Jurkat, Clone E6-1 (cell line): ENCODE data around the gene PSMA6.
"Not testable (repeated sequence)": the region's sequence is repeated elsewhere in the genome, so short reads cannot be mapped to it uniquely, and the experiment has no call there.

ENCODE experiments used
- DNase-seq: peaks from one replicate; pipeline ENCODE4 v3.0.0-alpha.2; 2011; ENCODE audit warnings: low read depth, low spot score
- H3K4me3 ChIP-seq: 2 replicates; pipeline ENCODE4 v1.5.1; 2011; ENCODE audit warnings: mild to moderate bottlenecking, low read length, control low read depth, moderate library complexity

PSMA6 gene

GRCh38 chr14:35355981-35356841 is 64.0 kb downstream of the PSMA6 start:
- no peak for DNase-seq

DNA sequence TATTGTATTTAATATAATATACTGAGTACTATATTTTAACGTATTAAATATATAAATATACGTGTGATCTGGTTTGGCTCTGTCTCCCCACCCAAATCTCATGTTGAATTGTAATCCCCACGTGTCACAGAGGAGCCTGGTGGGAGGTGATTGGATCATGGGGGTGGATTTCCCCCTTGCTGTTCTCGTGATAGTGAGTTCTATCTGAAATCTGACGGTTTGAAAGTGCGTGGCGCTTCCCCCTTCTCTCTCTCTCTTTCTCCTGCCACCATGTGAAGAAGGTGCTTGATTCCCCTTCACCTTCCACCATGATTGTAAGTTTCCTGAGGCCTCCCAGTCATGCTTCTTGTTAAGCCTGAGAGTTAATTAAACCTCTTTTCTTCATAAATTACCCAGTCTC is 67.5 kb downstream of the PSMA6 start:
- not testable (repeated sequence) for DNase-seq, H3K4me3 ChIP-seq

More at GRCh38 chr14:35355981-35356841, 64.0 kb downstream of the PSMA6 start:
- H3K4me3 ChIP-seq = no peak overlapping the region

GRCh38 chr14:35361141-35361480 is 68.9 kb downstream of the PSMA6 start:
- no peak overlapping the region for H3K4me3 ChIP-seq
- DNase-seq = no peak

DNA sequence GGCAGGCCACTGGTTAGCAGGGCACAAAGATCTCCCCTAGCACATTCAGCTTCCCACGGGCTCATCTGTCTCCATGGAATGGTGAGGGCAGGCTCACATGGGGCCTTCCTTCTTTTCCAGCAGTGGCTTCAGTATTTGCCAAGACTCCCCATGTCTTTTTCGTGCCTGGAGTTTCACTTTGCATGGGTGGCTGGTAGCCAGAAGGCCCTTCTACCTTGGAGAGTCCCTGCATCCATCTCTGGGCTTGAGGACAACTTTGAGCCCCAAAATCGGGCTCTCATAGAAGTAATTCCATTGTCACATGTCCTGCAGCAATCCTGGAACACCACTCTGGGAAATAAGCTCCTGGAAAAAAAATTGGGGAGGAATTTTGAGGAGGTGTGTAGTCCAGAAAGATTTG is 70.3 kb downstream of the PSMA6 start:
- no peak overlapping the region for H3K4me3 ChIP-seq
- no peak for DNase-seq

GRCh38 chr14:35362911-35363374 is 70.8 kb downstream of the PSMA6 start:
- no peak for DNase-seq
- H3K4me3 ChIP-seq = no peak overlapping the region

GRCh38 chr14:35365130-35366055 is 73.2 kb downstream of the PSMA6 start:
- DNase-seq = no peak
- H3K4me3 ChIP-seq = no peak overlapping the region

DNA sequence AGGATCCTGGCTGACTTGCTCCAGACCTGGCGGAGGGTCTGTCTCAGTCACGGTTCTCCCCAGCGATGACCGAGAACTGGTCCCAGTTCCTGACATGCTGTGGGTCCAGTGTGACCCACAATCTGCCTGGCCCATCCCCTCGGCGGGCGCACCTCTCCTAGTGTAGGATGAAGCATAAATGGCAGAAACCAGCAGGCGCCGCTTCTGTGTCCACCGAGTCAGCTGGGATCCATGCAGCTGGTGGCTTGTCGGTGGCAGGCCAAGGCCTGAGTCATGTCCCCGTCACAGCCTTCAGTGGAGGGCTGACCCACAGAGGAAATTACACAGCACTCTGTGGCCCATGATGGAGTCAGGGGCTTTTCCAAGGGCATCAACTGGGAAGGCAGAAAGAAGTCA is 73.9 kb downstream of the PSMA6 start:
- no peak for DNase-seq

GRCh38 chr14:35366521-35366976 is 74.4 kb downstream of the PSMA6 start:
- no peak for DNase-seq
- H3K4me3 ChIP-seq = no peak overlapping the region

More for the DNA sequence above, 73.9 kb downstream of the PSMA6 start:
- no peak overlapping the region for H3K4me3 ChIP-seq

- H3K4me3 ChIP-seq = no peak overlapping the region
- DNase-seq = no peak
These were observed 74.8 kb downstream of the PSMA6 start for GRCh38 chr14:35367056-35367372.
